ENCODE data around the gene TADA2B. TPM values are rescaled to one million over a fixed set of nuclear protein-coding genes. Genes with fewer than 3 reads are reported as not detected.

Gene TADA2B
- total and polyA plus RNA-seq, 2 experiments from 2014 or later: 2.2 to 14.8 TPM

DNA sequence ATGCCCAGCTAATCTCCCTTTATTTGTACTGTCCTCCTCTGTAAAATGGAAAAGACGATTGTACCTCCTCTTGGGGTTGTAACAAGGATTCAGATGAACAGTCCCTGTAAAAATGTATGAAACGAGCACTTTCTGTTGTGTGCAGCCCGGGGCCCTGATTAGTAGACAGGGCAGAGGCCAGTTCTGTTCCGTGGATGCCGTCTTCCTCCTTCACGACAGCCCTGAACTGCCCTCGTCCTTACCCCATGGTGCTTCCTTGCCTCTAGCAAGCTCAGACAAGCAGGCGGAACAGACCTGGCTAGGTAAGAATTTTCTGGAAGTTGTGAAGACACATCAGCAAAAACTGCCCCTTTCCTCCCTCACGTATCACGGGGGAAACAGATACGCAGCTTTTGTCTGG lies 22.3 kb upstream of the TADA2B start:
- Histone ChIP-seq H3K79me2 (ENCODE audit: insufficient read depth) (no peaks in the 10 kb centered on the region), H3K9me2 (ENCODE audit: insufficient read depth) (no peaks in the 10 kb centered on the region), H3K27ac (no peak overlapping the region; the same call in 1 of the 2 replicates), H3K4me1 (ENCODE audit: insufficient read depth) (peaks cover 15% of the 10 kb centered on the region), H3K9ac (no peak overlapping the region), H3K27me3 (replicated peaks; ENCODE audit: insufficient read depth) (no peaks in the 10 kb centered on the region), H3K4me3 (no peak overlapping the region), H4K20me1 (ENCODE audit: insufficient read depth) (no peaks in the 10 kb centered on the region), H3F3A (ENCODE audit: insufficient read depth) (peaks cover 13% of the 10 kb centered on the region), H2AFZ (no peak overlapping the region), H3K36me3 (ENCODE audit: low read depth) (0 out of 2 replicates have a peak, but pooled peaks cover 3% of the 10 kb centered on the region), H3K9me3 (ENCODE audit: low read depth) (no peaks in the 10 kb centered on the region), H3K4me2 (ENCODE audit: unreplicated experiment) (no peak overlapping the region)
- in situ Hi-C loops (cut with MboI): no loop called here
- no peak for DNase-seq
- TF ChIP-seq EZH2phosphoT487 (IDR thresholded peaks at IDR 0.05; ENCODE audit: insufficient read depth, low read depth) (no peak), EZH2 (IDR thresholded peaks at IDR 0.05; ENCODE audit: insufficient read depth, poor library complexity, severe bottlenecking) (no peak)
- 95 to 96% methylated on average over 11 of the region's 11 CpGs for WGBS, 2 experiments (ENCODE audit: low coverage in 1 of 2, low lambda C conversion rate in 2 of 2, missing lambda C conversion rate in 2 of 2)

DNA sequence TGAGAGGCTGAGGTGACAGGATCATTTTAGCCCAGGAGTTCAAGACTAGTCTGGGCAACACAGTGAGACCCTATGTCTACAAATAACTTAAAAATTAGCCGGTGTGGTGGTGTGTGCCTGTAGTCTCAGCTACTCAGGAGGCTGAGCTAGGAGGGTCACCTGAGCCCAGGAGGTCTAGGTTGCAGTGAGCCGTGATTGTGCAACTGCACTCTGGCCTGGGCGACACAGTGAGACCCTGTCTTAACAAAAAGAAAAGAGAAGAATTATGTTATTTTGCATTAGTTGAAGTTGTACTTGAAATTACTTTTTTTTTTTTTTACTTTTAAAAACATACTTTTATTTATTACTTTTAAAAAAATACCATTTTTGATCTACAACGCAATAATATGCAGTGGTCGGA lies 21.8 kb upstream of the TADA2B start:
- DNase-seq: no peak
- no peaks in the 10 kb centered on the region for H3K27me3 ChIP-seq (replicated peaks; ENCODE audit: insufficient read depth)
- peak overlapping the region; percentile 90 for H3K27ac ChIP-seq
- no peak overlapping the region for H2AFZ ChIP-seq
- peaks cover 13% of the 10 kb centered on the region for H3F3A ChIP-seq (ENCODE audit: insufficient read depth)
- H3K4me1 ChIP-seq (ENCODE audit: insufficient read depth): peaks cover 15% of the 10 kb centered on the region
- H3K79me2 ChIP-seq (ENCODE audit: insufficient read depth): no peaks in the 10 kb centered on the region
- H3K36me3 ChIP-seq (ENCODE audit: low read depth): 0 out of 2 replicates have a peak, but pooled peaks cover 3% of the 10 kb centered on the region
- 76 to 80% methylated on average over 5 of the region's 5 CpGs for WGBS, 2 experiments (ENCODE audit: low coverage in 1 of 2, low lambda C conversion rate in 2 of 2, missing lambda C conversion rate in 2 of 2)
- H3K9me2 ChIP-seq (ENCODE audit: insufficient read depth): no peaks in the 10 kb centered on the region
- H3K4me2 ChIP-seq (ENCODE audit: unreplicated experiment): no peak overlapping the region
- peak overlapping the region; percentile 79 for H3K9ac ChIP-seq
- in situ Hi-C loops (cut with MboI): no loop called here
- H4K20me1 ChIP-seq (ENCODE audit: insufficient read depth): no peaks in the 10 kb centered on the region
- TF ChIP-seq EZH2phosphoT487 (IDR thresholded peaks at IDR 0.05; ENCODE audit: insufficient read depth, low read depth): no peak
- no peak for TF ChIP-seq EZH2 (IDR thresholded peaks at IDR 0.05; ENCODE audit: insufficient read depth, poor library complexity, severe bottlenecking)
- no peaks in the 10 kb centered on the region for H3K9me3 ChIP-seq (ENCODE audit: low read depth)
- H3K4me3 ChIP-seq: no peak overlapping the region

DNA sequence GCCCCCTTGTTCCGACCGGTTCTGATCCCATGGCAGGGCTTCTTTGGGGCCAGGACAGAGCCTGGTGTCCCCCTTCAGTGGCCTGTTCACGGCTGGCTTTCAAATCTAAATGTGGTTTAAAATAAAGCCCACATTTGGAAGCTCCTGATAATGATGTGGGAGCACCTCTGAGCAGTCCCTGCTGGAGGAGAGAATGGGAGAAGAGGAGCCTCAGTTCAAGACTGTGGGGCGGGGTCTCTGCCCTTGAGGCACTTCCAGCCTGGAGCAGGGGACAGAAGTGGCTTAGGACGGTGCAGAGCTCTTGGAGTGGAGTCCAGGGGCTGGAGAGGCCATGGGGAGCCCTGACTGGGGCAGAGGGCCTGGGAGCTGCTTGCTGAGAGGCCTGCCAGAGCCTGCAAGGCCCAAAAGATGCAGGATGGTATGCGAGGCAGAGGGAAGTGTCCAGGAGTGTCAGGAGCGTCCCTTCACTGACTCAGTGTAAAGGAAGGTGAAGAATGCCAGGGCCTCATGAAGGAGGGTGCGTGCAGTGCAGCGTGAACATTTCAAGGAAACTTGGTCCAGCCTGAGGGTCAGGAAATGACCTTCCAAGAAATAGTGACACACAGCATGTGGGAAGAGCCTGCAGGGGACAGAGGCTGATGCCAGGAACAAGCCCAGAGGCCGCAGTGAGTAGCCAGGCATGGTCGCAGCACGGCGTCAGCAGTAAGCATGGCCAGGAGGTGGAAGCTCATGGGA lies 21.1 kb upstream of the TADA2B start:
- H3F3A ChIP-seq (ENCODE audit: insufficient read depth): peaks cover 13% of the 10 kb centered on the region
- H3K4me1 ChIP-seq (ENCODE audit: insufficient read depth): peaks cover 15% of the 10 kb centered on the region
- in situ Hi-C loops (cut with MboI): no loop called here
- TF ChIP-seq EZH2phosphoT487 (IDR thresholded peaks at IDR 0.05; ENCODE audit: insufficient read depth, low read depth) (no peak), EZH2 (IDR thresholded peaks at IDR 0.05; ENCODE audit: insufficient read depth, poor library complexity, severe bottlenecking) (no peak)
- peak overlapping the region; percentile 90 for H3K27ac ChIP-seq
- peak overlapping the region; percentile 53 for H3K4me2 ChIP-seq (ENCODE audit: unreplicated experiment)
- no peaks in the 10 kb centered on the region for H3K9me2 ChIP-seq (ENCODE audit: insufficient read depth)
- H3K27me3 ChIP-seq (replicated peaks; ENCODE audit: insufficient read depth): no peaks in the 10 kb centered on the region
- DNase-seq: peak; percentile 95
- H2AFZ ChIP-seq: peak overlapping the region; percentile 44; the same call in 1 of the 2 replicates
- H3K79me2 ChIP-seq (ENCODE audit: insufficient read depth): no peaks in the 10 kb centered on the region
- H4K20me1 ChIP-seq (ENCODE audit: insufficient read depth): no peaks in the 10 kb centered on the region
- 52 to 56% methylated on average over 13 of the region's 13 CpGs for WGBS, 2 experiments (ENCODE audit: low coverage in 1 of 2, low lambda C conversion rate in 2 of 2, missing lambda C conversion rate in 2 of 2)
- H3K9ac ChIP-seq: peak overlapping the region; percentile 79
- H3K9me3 ChIP-seq (ENCODE audit: low read depth): no peaks in the 10 kb centered on the region
- no peaks in the 10 kb centered on the region for H3K36me3 ChIP-seq (ENCODE audit: low read depth)
- H3K4me3 ChIP-seq: no peak overlapping the region

DNA sequence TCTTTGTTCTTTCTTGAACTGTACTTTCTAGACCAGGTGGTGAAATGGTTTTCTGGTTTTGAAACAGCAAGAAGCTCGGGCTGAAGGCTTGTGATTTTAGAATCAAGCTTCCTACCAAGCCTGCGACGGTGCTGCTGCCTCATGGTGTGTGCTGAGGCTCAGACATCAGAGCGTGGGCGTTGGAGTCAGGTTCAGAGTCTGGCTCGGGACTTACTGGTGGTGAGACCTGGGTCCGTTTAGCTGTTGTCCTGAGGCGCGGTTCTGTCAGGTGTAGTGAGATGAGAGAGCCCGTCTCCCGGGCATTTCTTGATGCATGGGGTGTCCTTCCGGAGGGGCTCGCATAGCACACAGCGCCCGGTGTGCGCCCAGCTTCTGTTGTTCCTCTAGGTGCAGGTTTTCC lies 19.7 kb upstream of the TADA2B start:
- no peak overlapping the region for H3K27ac ChIP-seq
- H4K20me1 ChIP-seq (ENCODE audit: insufficient read depth): no peaks in the 10 kb centered on the region
- H3F3A ChIP-seq (ENCODE audit: insufficient read depth): peaks cover 13% of the 10 kb centered on the region
- H3K79me2 ChIP-seq (ENCODE audit: insufficient read depth): no peaks in the 10 kb centered on the region
- H3K9ac ChIP-seq: no peak overlapping the region
- no peaks in the 10 kb centered on the region for H3K9me3 ChIP-seq (ENCODE audit: low read depth)
- no peak for TF ChIP-seq EZH2phosphoT487 (IDR thresholded peaks at IDR 0.05; ENCODE audit: insufficient read depth, low read depth)
- no peak for DNase-seq
- peaks cover 15% of the 10 kb centered on the region for H3K4me1 ChIP-seq (ENCODE audit: insufficient read depth)
- no peak overlapping the region for H3K4me3 ChIP-seq
- WGBS, 2 experiments (ENCODE audit: low coverage in 1 of 2, low lambda C conversion rate in 2 of 2, missing lambda C conversion rate in 2 of 2): 92 to 93% methylated on average over 14 to 16 of the region's 16 CpGs
- no peaks in the 10 kb centered on the region for H3K36me3 ChIP-seq (ENCODE audit: low read depth)
- no peak overlapping the region for H2AFZ ChIP-seq
- H3K27me3 ChIP-seq (replicated peaks; ENCODE audit: insufficient read depth): no peaks in the 10 kb centered on the region
- in situ Hi-C loops (cut with MboI): no loop called here
- no peaks in the 10 kb centered on the region for H3K9me2 ChIP-seq (ENCODE audit: insufficient read depth)
- no peak overlapping the region for H3K4me2 ChIP-seq (ENCODE audit: unreplicated experiment)
